ENCODE data around the gene ARHGEF7.
"Not testable (repeated sequence)": the region's sequence is repeated elsewhere in the genome, so short reads cannot be mapped to it uniquely, and the experiment has no call there.

The ARHGEF7 gene

DNA sequence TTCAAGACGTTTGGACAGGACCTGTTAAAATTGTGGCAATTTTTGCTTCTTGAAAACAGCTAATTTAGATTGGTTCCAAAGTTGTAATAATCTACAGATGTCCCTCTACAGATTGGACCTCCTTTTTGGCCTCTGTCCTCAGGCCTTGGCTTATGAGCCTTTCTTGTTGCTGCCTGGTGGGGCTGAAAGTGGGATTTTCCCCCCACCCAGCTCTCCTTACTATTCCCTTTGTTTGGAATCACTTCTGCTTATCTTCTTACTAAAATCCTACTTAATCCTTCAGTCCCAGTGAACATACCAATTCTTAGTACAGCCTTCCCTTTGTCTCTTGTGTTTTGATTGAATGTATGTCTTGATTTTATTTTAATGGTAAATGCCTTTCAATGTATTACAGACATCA is 141.8 kb downstream of the ARHGEF7 start:
- no peak for DNase-seq

GRCh38 chr13:111257899-111258298 is 142.8 kb downstream of the ARHGEF7 start:
- not testable (repeated sequence) for DNase-seq

GRCh38 chr13:111258637-111259036 is 143.5 kb downstream of the ARHGEF7 start:
- DNase-seq: no peak

DNA sequence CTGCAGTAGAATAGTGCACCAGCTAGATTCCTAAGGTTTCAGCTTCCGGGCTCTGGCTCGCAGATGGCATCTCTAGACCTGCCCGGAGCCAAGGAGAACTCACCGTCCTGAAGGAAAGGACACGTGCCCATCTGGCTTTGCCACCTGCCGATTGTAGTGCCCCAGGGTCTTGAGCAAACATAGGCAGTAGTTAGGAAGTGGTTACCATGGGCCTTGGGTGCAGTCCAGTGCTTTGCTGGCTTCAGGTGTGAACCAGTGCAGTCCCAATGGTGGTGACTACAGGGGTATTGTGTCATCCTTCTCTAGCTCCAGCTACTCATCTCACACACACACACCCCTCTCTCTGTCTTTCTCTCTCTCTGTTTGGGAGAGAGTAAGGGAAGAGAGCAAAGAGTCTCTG is 143.9 kb downstream of the ARHGEF7 start:
- DNase-seq: no peak

GRCh38 chr13:111261326-111261725 is 146.2 kb downstream of the ARHGEF7 start:
- DNase-seq: no peak

DNA sequence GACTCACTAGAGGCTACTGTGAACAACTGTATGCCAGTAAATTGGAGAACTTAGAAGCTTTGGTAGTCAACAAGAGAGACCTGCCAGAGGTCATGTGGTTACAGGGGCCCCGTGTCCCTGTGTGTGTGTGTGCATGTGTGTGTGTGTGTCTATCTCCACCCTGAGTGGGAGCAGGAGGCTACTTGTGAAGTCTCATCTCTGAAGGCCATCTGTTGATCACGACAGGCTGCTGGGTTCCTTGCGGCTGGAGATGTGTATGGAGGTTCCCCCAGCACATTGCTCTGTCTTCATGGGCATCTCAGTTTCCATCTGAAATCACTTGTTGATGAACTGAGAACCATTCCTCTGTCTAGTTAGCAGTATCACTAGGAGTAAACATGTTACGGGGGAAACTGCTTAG is 147.2 kb downstream of the ARHGEF7 start:
- no peak for DNase-seq

DNA sequence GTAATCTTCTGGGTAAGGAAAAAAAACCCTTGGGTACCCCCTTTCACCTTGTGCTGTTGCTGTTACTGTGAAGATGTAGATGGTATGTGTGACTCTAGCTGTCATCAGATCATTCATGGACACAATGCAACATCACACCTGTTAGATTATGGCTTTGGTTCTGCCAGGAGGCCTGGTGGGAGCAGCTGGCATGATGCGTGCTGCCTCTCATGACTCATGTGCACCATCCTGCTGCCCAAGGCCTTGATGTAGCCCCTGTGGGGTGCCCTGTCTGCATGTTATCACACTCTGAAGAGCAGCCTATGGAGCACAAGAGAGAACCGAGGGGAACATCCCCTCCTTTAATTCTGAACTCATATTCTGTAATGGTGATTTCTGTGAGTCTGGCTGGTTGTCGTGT is 147.6 kb downstream of the ARHGEF7 start:
- DNase-seq: no peak

DNA sequence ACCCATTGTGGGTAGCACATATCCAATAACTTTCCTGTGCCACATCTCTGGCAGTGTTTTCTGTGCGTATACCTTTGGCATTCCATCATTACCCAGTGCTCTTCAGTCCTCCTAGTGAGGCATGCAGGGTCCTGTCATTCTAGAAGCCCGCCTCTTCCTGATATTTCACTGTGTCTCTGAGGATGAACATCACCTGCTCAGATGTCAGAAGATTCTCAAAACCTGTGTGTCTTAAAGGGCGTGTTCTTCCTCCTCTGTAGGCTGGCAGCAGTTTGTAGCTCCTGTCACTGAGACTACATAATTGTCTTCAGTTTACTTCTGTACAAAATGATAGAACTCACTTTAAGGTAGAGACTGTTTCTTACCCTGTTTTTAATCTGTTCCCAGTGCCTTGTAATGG is 148.5 kb downstream of the ARHGEF7 start:
- DNase-seq: no peak

DNA sequence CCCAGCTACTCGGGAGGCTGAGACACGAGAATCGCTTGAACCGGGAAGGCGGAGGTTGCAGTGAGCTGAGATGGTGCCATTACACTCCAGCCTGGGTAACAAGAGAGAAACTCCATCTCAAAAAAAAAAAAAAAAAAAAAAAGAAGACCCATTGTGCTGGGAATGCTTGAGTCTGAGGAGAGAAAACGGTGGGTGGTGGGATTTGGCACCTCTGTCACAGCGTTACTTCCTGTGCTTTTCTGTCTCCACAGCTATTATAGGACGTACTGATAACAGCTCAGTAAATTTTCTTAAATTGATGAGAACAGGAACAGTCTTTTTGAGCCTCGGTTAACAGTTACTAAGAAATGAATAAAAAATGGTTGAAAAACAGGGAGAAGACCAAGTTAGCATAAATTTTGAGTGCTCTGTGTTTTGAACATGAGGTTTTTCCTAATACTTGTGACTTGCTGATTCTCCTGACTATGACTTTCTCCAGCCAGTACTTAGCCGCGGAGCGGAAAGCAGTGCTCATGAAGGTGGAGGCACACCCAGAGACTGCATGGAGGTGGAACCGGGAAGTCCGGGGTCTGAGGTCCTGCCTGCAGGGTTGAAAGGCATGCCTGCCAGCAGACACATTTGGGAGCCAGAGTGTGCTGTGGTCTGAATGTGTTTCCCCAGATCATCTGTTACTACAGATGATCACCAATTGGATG is 150.0 kb downstream of the ARHGEF7 start:
- DNase-seq: no peak

- DNase-seq: no peak
These were observed 150.6 kb downstream of the ARHGEF7 start for GRCh38 chr13:111265701-111266035.

GRCh38 chr13:111267205-111267604 is 152.1 kb downstream of the ARHGEF7 start:
- no peak for DNase-seq

- no peak for DNase-seq
These were observed 152.7 kb downstream of the ARHGEF7 start for GRCh38 chr13:111267784-111268183.

- no peak for DNase-seq
These were observed 154.4 kb downstream of the ARHGEF7 start for GRCh38 chr13:111269508-111269907.

- no peak for DNase-seq
These were observed 155.0 kb downstream of the ARHGEF7 start for GRCh38 chr13:111270126-111270525.

DNA sequence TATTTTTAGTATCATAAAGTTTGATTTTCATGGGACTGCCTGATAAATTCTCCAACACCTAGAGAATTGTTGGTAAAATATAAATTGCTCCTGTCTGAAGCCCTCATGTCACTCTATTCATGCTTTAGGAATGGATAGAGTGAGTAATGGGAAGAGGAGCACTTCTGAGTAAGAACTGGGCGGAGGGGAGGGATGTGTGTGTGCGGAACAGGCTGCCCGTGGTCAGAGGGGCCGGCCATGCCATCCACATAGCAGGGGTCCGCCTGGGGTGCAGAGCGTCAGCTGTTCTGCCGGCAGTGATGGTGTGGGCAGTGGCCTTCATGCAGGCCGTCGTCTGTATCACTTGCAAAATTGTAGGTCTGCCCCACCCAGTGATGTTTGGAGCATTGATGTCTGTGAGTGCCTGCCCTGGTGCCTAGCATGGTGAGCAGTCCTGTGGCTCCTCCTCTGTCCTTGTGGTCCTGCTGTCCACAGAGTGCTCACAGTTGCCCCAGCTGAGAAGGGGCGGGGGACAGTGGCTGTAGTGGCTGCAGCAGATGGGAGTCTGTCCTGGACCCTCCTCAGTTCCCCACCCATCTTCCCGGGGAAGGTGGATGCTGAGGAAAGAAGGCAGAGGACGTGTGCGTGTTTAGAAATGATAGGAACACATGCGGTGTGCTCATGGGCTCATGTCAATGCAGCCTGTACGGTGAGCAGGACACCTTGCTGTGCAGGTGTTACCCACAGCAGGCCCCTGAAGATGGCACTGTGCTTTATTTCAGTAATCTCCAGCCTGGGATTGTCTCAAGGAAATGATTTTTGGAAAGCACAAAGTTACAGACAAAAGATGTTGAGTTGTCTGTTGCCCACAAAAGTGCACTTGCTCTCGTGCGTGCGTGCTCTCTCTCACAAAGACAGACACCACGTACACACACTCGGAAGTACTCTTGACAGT is 155.9 kb downstream of the ARHGEF7 start:
- no peak for DNase-seq

DNA sequence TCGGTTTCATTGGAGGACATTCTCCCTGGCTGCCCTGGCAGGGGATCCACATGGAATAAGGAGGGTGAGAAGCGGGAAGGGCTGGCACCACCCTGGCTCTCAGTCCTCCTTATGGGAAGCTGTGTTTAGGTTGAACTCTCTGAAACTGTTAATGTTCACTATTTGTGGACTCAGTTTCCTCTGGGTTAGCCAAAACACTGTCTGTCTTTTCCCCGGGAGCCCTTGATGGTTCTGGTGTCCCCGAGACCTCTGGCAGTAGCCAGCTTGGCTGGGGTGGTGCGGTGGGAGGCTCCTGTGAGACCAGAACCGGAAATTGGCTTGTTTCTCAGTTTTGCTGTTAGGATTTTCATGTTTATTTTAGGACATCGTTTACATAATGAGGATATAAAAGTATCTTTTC is 157.0 kb downstream of the ARHGEF7 start:
- no peak for DNase-seq

GRCh38 chr13:111275382-111275781 is 160.3 kb downstream of the ARHGEF7 start:
- no peak for DNase-seq

GRCh38 chr13:111275995-111276618 is 161.0 kb downstream of the ARHGEF7 start:
- no peak for DNase-seq

- DNase-seq: no peak
These were observed 163.1 kb downstream of the ARHGEF7 start for GRCh38 chr13:111278258-111278657.

DNA sequence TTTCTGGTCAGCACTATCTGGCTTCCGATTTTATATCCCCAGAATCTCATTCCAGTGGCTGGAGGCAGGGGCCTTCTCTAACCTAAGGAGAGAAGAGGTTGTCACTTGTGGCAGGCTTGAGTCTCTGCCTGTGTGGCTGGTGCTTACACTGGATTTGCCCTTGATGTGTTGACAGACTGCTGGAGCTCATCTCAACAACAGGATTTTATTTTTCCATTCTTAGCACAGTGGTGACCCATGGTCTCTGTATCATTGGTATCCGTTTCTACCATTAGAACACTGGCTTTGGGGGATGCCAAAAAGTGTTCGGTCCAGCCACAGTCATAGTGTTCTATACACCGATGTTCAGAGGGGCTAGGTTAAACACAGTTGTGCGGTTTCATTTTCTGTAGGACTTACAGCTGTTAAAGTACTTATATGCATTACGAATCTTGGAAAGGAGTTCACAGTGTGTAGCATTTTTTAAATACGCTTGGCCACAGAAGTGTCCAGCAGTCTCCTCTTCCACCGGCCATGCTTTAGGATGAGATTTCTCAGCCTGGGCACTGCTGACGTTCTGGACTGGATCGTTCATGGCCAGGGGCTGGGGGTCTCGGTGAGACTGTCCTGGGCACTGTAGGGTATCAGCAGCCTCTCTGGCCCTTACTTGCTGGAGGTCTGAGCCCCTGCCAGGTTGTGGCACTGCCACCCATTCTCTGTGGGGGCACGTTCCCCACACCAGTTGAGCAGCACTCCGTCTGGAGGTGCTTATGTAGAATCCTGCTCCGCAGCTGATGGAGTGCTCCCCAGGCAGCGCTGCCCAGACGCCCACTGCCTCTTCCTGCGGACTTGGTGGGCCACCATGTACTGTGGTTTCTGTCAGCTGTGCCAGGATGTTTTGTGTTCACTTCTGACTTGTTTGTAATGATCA is 163.9 kb downstream of the ARHGEF7 start:
- no peak for DNase-seq

- DNase-seq: no peak
These were observed 165.1 kb downstream of the ARHGEF7 start for GRCh38 chr13:111280226-111280625.

DNA sequence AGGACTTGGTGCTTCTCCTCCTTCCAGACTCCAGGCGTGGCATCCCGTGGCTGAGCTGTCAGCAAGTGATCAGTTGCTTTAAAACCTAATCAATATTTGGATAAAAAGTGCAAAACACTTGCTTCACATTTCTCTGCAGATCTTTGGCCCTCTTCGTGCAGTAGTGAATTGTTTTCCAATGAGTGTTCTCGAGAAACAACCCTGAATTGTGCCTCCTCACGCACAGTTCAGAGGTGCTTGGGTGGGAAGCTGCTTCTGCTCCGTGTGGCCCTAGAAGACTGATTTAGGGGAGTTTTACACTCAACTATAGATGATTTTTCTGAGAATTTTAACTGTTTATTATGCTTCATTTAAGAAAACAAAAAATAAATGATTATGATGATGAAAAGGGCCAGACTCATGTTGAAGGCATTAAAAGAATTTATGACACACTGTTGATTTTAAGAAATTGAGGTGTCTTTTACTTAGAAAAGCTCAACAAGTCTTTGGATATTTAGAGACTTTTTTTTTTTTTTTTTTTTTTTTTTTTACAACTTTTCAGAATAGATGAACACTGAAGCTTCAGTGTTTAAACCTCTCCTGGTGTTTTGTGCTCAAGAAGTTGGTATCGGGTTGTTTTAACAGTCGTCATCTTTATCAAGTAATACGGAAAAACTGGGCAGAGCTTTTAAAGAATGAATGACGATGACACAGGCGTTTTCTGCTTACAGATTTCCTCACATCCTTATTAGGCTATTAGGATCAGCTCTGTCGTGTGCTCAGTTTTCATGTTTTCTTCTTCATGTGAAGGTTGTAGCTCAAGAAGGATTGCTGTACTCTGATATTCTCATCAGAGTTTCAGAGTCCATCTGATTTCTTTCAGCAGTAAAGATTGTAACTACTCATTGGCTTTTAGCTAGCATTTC is 165.8 kb downstream of the ARHGEF7 start:
- no peak for DNase-seq

Measured in NCI-H510A treated with DMSO at 0.1 percent for 48 hours (cell line).